Breast epithelium (tissue), 4 donors: Measurements from ENCODE around the gene KCNA3. TPM values are rescaled to one million over a fixed set of nuclear protein-coding genes. Genes with fewer than 3 reads are reported as not detected.

Experiments
- DNase-seq, 2 donors: peaks; one replicate each; pipeline ENCODE4 v3.0.0-alpha.2; 2019; ENCODE audit warnings: low spot score in 2 of 2
- H3K27ac ChIP-seq, 2 donors: fragments of 200-600 bp; sonication (generic) in 1 of 2; one replicate each; pipeline ENCODE4 v1.5.1; 2016 to 2019; ENCODE audit warnings: mild to moderate bottlenecking in 1 of 2
- H3K27me3 ChIP-seq, 2 donors: fragments of 200-600 bp; sonication (generic) in 1 of 2; one replicate each; pipeline versions ENCODE4 v1.5.1 to v1.6.0; 2017 to 2019; ENCODE audit warnings: control low read depth in 1 of 2, mild to moderate bottlenecking in 1 of 2
- H3K36me3 ChIP-seq: fragments of 200-600 bp; one replicate; pipeline ENCODE4 v1.5.1; 2019
- H3K4me1 ChIP-seq, 2 donors: fragments of 200-600 bp; sonication (generic); one replicate each; pipeline ENCODE4 v1.5.1; 2016 to 2019; ENCODE audit warnings: control low read depth in 1 of 2
- H3K4me3 ChIP-seq, 3 donors: fragments of 200-600 bp; sonication (generic); 1 replicate in 2 of 3; 2 replicates in 1 of 3; pipeline ENCODE4 v1.5.1; 2016 to 2019; ENCODE audit warnings: mild to moderate bottlenecking in 3 of 3, moderate library complexity in 2 of 3
- H3K9me3 ChIP-seq, 2 donors: fragments of 200-600 bp; sonication (generic) in 1 of 2; one replicate each; pipeline ENCODE4 v1.5.1; 2016 to 2019; ENCODE audit warnings: control low read depth in 1 of 2
- POLR2A ChIP-seq: fragments of 450-650 bp; IDR thresholded peaks from one replicate; pipeline ENCODE4 v1.6.1; 2016; ENCODE audit warnings: antibody characterized with exemption, mild to moderate bottlenecking, moderate library complexity
- POLR2AphosphoS5 ChIP-seq, 3 donors: sonication (generic); formaldehyde crosslinking; IDR thresholded peaks; one replicate each; pipeline ENCODE4 v1.6.1; 2017; ENCODE audit warnings: antibody characterized with exemption in 3 of 3
- intact Hi-C: fragments of 100-400 bp; cut with DNase I; formaldehyde crosslinking; loops from one replicate; pipeline ENCODE4 v1.15.1; 2023; ENCODE audit warnings: low total_unique reads
- total RNA-seq, 3 donors: library from RNA; depleted of rRNA; stranded (reverse); fragments of >200 nt; gene quantifications; one replicate each; pipeline ENCODE4 v1.1.0, GENCODE V29; 2016
- TF ChIP-seq, protein P1 (sequence below), 3 donors: fragments of 450-650 bp; IDR thresholded peaks; one replicate each; pipeline ENCODE4 v1.5.1; 2016 to 2017; ENCODE audit warnings: antibody characterized with exemption in 3 of 3, mild to moderate bottlenecking in 3 of 3, moderate library complexity in 3 of 3

Gene KCNA3
- total RNA-seq, result 1 to 10 TPM in 2 of 3 donors, under 1 TPM in 1; 0.96 to 3.9 (median 2.2) TPM

DNA sequence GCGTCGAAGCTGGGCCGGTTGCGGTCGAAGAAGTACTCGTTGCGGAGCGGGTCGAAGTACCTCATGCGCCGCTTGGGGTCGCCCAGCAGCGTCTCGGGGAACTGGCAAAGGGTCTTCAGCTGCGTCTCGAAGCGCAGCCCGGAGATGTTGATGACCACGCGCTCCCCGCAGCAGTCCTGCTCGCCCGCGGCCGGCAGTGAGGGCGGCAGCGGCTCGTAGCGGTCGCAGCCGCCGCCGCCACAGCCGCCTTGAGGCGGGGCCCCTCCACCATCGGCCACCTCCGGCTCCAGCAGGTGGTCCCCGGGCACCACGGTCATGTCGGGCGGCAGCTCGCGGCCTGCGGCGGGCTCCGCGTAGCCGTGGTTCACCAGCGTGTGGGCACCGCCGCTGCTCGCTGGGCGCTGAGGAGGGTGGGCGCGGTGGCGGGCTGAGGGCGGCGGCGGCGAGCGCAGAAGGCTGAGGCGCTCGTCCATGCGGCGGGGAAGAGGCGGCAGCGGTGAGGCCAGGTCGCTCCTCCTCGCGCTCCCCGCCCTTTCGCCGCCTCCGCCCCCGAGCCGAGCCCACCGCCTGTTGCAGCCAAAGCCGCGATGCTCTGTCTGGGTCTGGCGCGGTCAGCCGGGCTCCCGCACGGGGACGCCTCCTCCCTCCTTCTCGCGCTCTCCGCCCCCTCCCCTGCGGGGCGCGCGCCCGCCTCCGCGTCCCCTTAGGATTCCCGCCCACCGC lies at the start of gene KCNA3:
TSS of gene KCNA3 (minus strand) at position 604 of the 723 bp plus-strand sequence. CDS start at position 473, 131 bp downstream.
- intact Hi-C loops, result loop anchor here (5.0 kb wide), 1 partner anchor 632 kb away; no protein-coding TSS in a partner anchor
- Histone ChIP-seq H3K4me3 (peak within 1 kb of the TSS; percentile 50 to 69 (median 58)), H3K9me3 (no peaks in the 10 kb centered on the region), H3K4me1 (no peaks in the 10 kb centered on the region), H3K36me3 (no peaks in the 10 kb centered on the region), H3K27ac (peak within 1 kb of the TSS; percentile 13 to 59), H3K27me3 (peaks cover 6 to 52% of the 10 kb centered on the region in 2 donors)
- TF ChIP-seq, protein P1, sequence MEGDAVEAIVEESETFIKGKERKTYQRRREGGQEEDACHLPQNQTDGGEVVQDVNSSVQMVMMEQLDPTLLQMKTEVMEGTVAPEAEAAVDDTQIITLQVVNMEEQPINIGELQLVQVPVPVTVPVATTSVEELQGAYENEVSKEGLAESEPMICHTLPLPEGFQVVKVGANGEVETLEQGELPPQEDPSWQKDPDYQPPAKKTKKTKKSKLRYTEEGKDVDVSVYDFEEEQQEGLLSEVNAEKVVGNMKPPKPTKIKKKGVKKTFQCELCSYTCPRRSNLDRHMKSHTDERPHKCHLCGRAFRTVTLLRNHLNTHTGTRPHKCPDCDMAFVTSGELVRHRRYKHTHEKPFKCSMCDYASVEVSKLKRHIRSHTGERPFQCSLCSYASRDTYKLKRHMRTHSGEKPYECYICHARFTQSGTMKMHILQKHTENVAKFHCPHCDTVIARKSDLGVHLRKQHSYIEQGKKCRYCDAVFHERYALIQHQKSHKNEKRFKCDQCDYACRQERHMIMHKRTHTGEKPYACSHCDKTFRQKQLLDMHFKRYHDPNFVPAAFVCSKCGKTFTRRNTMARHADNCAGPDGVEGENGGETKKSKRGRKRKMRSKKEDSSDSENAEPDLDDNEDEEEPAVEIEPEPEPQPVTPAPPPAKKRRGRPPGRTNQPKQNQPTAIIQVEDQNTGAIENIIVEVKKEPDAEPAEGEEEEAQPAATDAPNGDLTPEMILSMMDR (IDR thresholded peaks at IDR 0.05), result no peak
- no peak for TF ChIP-seq POLR2AphosphoS5 (IDR thresholded peaks at IDR 0.05)
- TF ChIP-seq POLR2A, result no peak
- DNase-seq, result peak in 1 of 2 donors; percentile 49

DNA sequence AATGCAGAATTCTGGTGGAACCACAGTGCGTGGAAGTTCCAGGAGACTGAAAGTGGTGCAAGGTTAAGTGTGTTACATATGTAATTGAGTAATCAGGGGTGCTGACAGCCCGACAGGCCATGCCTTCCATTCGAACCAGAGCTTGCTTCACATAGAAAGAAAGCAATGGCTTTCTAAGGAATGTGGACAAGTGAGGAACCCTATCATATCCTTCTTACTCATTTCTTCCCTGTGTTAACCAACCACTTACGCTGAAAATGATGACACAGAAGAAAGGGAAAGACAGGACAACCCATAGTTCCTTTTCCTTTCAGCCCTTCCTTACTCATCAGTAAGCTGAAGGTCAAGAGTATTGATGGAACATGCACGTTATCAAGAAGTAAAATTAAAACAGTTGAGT lies 48.1 kb upstream of the KCNA3 start:
- intact Hi-C loops, result no loop called here
- Histone ChIP-seq H3K4me3 (no peak overlapping the region), H3K36me3 (no peaks in the 10 kb centered on the region), H3K27me3 (peaks cover 0 to 6% of the 10 kb centered on the region in 2 donors), H3K27ac (no peak overlapping the region), H3K9me3 (no peaks in the 10 kb centered on the region), H3K4me1 (no peaks in the 10 kb centered on the region)
- DNase-seq, result no peak
- no peak for TF ChIP-seq POLR2A
- TF ChIP-seq POLR2AphosphoS5 (IDR thresholded peaks at IDR 0.05), result no peak
- TF ChIP-seq, protein P1 (IDR thresholded peaks at IDR 0.05), result no peak

DNA sequence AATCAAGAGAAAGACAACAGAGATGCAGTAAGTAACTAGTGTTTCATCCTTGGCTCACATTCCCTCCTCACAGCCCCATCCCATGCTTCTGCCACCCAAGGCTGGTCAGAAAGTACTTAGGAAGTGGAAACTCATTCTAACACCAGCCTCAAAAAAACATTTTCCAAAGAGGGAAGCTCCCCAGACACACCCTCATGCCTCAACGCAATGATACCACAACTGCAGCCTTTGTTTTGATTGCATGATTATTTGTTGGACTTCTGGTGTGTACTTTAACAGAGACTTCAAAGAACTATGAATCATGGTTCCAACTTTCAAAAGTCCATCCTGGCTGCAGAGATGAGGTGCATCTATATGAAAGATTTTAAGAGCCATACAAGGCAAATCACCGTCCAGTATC lies 45.2 kb upstream of the KCNA3 start:
- H3K4me3 ChIP-seq, result no peak overlapping the region
- H3K27me3 ChIP-seq, result peaks cover 0 to 6% of the 10 kb centered on the region in 2 donors
- H3K9me3 ChIP-seq, result no peaks in the 10 kb centered on the region
- H3K36me3 ChIP-seq, result no peaks in the 10 kb centered on the region
- intact Hi-C loops, result no loop called here
- TF ChIP-seq POLR2AphosphoS5 (IDR thresholded peaks at IDR 0.05), result no peak
- TF ChIP-seq, protein P1 (IDR thresholded peaks at IDR 0.05), result no peak
- no peak for TF ChIP-seq POLR2A
- DNase-seq, result no peak
- H3K27ac ChIP-seq, result no peak overlapping the region
- no peaks in the 10 kb centered on the region for H3K4me1 ChIP-seq

DNA sequence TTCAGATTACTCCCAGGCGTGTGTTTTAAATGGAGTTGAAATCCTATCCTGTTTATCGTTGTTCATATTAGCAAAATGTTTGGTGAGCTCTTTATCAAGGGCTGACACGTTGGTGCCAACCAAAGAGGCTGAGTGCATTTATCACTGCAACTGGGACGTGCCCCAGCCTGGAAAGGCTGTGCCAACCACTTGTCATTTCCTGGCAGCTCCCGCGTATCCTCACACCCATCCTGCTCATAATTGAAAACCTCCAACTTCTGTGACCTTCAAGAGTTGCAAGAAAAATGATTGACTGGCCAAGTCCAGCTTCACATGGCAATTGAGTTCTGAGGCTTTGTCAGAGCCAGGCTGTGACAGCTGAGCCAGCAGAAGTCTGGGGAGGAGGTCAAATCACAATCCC lies 43.7 kb upstream of the KCNA3 start:
- Histone ChIP-seq H3K27ac (no peak overlapping the region), H3K4me3 (no peak overlapping the region), H3K27me3 (no peaks in the 10 kb centered on the region), H3K4me1 (no peaks in the 10 kb centered on the region), H3K36me3 (no peaks in the 10 kb centered on the region), H3K9me3 (no peaks in the 10 kb centered on the region)
- no peak for DNase-seq
- TF ChIP-seq POLR2A, result no peak
- TF ChIP-seq, protein P1 (IDR thresholded peaks at IDR 0.05), result no peak
- intact Hi-C loops, result no loop called here

DNA sequence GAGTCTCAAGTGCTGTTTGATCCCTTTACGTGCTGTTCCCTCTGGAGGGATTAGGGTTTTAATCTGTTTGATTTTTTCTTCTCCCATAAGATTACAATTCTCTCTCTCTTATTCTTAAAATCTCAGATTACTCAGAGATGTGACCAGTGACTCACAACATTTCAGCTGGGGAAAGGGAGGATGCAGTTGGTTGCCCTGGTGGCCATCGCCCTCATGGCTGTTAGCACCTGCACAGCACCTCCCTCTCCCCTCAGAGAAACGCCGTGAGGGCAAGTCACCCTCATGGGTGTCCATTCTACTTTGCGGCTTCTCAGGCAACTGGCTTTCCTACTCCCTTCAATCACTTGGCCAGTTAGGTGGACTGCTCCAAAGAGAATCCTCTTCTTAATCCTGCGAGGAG lies 42.4 kb upstream of the KCNA3 start:
- H3K4me3 ChIP-seq, result no peak overlapping the region
- no peak overlapping the region for H3K27ac ChIP-seq
- H3K4me1 ChIP-seq, result no peaks in the 10 kb centered on the region
- no peaks in the 10 kb centered on the region for H3K9me3 ChIP-seq
- no peaks in the 10 kb centered on the region for H3K36me3 ChIP-seq
- no peak for DNase-seq
- intact Hi-C loops, result no loop called here
- H3K27me3 ChIP-seq, result no peaks in the 10 kb centered on the region
- TF ChIP-seq POLR2A, result no peak
- TF ChIP-seq, protein P1 (IDR thresholded peaks at IDR 0.05), result no peak
- no peak for TF ChIP-seq POLR2AphosphoS5 (IDR thresholded peaks at IDR 0.05)
